AG04449 (cell line): Measurements from ENCODE around the gene CAPN12.

Experiments
- CTCF ChIA-PET: fragments of 350-600 bp; formaldehyde crosslinking; extraction: SDS; loops from one replicate; lab custom pipeline; 2021; ENCODE audit warnings: antibody characterized with exemption; lab: Yijun Ruan, JAX
- POLR2A ChIA-PET: fragments of 400-600, 350-600 bp; formaldehyde crosslinking; extraction: SDS; loops from one replicate; lab custom pipeline; 2020; ENCODE audit warnings: antibody characterized with exemption, inconsistent platforms; lab: Yijun Ruan, JAX
- DNase-seq: peaks from one replicate; pipeline ENCODE4 v3.0.0-alpha.2; 2010; ENCODE audit warnings: low read depth, low spot score
- H3K4me3 ChIP-seq: 2 replicates; pipeline ENCODE4 v1.5.1; 2011; ENCODE audit warnings: low read depth, mild to moderate bottlenecking, control low read depth, low read length
- TF ChIP-seq, protein P1 (sequence below): IDR thresholded peaks from one replicate; pipeline ENCODE4 v1.5.1; 2011; ENCODE audit warnings: mild to moderate bottlenecking, moderate library complexity, low read length, control low read depth, inconsistent platforms; ENCODE audit not compliant: insufficient read depth; ENCODE audit errors: missing control alignments

CAPN12 gene

DNA sequence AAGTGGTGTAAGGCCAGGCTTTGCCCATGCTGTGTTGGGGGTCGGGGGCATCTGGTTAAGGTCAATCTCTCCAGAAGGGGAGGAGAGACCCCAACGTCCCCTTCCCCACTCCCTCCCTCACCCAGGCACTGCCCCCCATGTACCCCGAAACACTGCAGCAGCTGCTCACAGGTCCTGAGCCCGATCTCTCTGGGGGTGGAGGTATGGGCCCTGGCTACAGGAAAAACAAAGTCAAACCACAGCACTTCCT is 10.2 kb downstream of the CAPN12 start:
- CTCF ChIA-PET: interaction anchor here (0.7 to 1.9 kb wide), 8 partner anchors 10 to 197 kb away, joined by 3 to 7 read pairs (median 4); partner anchors contain the start of genes ECH1, MRPS12 and SARS2
- POLR2A ChIA-PET: interaction anchor here (1.0 to 1.7 kb wide), 4 partner anchors 9 to 115 kb away, joined by 3 to 6 read pairs (median 4); partner anchors contain the start of gene ECH1
- TF ChIP-seq, protein P1, sequence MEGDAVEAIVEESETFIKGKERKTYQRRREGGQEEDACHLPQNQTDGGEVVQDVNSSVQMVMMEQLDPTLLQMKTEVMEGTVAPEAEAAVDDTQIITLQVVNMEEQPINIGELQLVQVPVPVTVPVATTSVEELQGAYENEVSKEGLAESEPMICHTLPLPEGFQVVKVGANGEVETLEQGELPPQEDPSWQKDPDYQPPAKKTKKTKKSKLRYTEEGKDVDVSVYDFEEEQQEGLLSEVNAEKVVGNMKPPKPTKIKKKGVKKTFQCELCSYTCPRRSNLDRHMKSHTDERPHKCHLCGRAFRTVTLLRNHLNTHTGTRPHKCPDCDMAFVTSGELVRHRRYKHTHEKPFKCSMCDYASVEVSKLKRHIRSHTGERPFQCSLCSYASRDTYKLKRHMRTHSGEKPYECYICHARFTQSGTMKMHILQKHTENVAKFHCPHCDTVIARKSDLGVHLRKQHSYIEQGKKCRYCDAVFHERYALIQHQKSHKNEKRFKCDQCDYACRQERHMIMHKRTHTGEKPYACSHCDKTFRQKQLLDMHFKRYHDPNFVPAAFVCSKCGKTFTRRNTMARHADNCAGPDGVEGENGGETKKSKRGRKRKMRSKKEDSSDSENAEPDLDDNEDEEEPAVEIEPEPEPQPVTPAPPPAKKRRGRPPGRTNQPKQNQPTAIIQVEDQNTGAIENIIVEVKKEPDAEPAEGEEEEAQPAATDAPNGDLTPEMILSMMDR: no peak
- no peak overlapping the region for H3K4me3 ChIP-seq
- DNase-seq: no peak

DNA sequence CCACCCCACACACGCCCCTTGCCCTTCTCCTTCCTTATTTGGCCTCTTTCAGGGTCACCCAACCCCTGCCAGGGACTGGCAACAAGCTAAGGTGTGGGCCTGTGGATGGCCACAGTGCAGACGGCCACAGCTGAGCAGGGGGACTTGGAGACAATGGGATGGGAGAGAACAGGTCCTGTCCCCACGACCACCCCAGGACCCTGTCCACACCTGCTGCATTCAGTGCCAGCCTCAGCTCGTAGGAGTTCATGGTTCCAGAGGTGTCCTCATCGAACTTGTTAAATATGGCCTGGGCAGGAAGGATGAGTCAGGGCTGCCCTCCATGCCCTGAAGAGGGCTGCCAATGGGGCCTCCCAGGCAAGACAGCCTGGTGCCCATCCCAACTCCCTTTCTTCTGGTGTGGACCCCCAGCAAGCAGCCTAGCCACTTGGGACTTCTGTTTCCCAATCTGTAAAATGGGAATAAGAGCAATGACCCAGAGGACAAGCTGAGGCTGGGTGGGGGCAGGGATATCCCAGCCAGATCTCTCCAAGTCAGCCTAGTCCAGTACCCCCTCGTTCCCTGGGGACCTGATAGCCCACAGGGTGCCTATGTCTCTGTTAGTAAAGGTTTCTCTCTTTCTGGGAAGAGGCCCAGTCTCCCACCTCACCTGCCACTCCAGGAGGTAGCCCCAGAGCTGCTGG is 10.6 kb downstream of the CAPN12 start:
- DNase-seq: no peak
- H3K4me3 ChIP-seq: no peak overlapping the region
- POLR2A ChIA-PET: interaction anchor here (1.0 to 1.7 kb wide), 4 partner anchors 8 to 116 kb away, joined by 3 to 6 read pairs (median 4); partner anchors contain the start of gene ECH1
- CTCF ChIA-PET: interaction anchor here (0.7 to 2.1 kb wide), 8 partner anchors 10 to 197 kb away, joined by 3 to 11 read pairs (median 4); partner anchors contain the start of genes ECH1, MRPS12 and SARS2
- TF ChIP-seq, protein P1: no peak

DNA sequence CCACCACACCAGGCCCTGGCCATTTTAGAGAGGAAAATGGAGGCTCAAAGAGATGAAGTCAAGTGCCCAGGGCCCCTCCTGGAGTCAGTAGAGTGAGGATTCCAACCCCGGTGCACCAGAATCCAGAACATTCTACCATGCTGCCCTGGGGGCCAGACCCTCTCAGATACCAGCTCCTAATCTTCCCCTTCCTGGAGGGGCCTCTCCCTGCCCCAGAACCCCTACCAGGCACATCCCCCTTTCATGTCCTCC is 11.1 kb downstream of the CAPN12 start:
- TF ChIP-seq, protein P1: no peak
- no peak for DNase-seq
- CTCF ChIA-PET: interaction anchor here (0.7 to 2.1 kb wide), 7 partner anchors 9 to 198 kb away, joined by 3 to 11 read pairs (median 5); partner anchors contain the start of genes ECH1, MRPS12 and SARS2
- H3K4me3 ChIP-seq: no peak overlapping the region
- POLR2A ChIA-PET: no interaction called here

DNA sequence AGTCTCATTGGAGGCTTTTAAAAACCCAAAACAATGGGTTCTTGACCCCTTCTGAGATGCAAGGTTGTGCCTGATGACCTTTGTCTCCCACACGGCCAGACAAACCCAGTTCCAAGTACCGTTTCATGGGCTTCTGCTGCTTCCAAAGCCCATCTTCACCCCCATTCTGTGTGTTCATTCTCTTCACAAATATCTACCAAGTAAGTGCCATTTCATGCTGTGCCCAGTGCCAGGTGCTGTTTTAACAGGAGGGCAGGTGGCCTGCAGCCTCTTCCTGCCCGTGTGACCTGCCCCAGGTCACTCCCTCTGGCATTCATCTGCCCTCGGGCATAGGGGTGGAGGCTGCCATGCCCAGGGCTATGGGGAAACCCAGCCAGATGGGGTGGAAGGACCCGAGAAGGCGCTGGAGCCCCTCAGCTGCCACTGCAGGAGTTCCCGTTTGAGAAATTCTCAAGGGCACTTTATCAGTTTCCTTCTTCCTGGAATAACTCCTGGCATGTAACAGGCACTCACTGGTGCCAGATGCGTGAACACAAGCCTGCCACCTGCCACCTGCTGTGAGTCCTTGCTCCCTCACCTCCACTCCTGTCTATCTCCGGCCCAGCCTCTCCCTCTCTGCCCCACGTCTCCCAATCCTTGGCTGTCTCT is 12.5 kb downstream of the CAPN12 start:
- TF ChIP-seq, protein P1: no peak
- DNase-seq: no peak
- no peak overlapping the region for H3K4me3 ChIP-seq
- ChIA-PET POLR2A (no interaction called here), CTCF (interaction anchor here (1.1 to 2.1 kb wide), 2 partner anchors 8 to 329 kb away, joined by 3 to 11 read pairs; partner anchors contain the start of gene FAM98C)

DNA sequence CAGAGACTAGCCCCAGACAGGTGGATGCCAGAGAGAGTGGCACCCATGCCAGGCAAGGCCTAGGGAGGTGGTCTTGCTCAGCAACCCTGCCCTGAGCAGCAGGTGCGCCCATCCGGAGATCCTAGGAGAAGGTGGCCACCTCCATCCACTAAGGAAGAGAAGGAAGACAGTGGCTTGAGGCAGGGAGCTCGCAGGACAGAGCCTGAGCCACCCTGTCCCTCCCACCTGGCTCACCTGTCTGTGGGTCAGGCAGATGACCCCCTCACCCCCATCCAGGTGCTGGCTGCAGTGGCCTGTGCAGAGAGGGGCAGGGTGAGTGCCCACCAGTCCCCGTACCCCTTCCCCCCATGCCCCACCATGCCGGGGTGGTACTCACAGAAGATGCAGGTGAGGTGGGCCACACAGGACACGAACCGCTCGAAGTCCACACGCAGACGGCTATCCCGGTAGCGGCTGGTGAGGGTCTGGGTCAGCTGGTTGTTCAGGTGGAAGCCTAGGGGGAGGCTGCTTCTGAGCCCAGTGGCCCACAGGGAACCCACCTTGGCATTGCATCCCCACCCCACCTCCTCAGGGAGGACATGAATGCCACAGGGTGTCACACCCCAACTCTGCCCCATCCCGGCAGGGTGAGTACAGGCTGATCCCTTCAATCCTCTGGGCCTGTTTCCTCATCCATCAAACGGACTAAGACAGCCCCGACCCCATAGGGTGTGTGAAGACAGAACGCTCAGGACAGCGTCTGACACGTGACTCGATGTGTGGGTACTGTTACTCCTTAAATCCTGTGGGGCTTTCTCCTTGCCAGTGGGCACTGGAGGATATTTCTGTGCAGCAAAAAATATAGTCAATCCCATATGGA is 13.3 kb downstream of the CAPN12 start:
- ChIA-PET POLR2A (interaction anchor here (0.6 kb wide), 1 partner anchor 62 kb away, joined by 3 read pairs; no protein-coding TSS in a partner anchor), CTCF (interaction anchor here (1.2 to 1.5 kb wide), 3 partner anchors 15 to 199 kb away, joined by 3 to 6 read pairs (median 5); no protein-coding TSS in a partner anchor)
- TF ChIP-seq, protein P1: no peak
- no peak overlapping the region for H3K4me3 ChIP-seq
- DNase-seq: no peak
